ENCODE data around the gene C2orf49.

GRCh38 chr2:105299290-105299689, 38.0 kb upstream of the C2orf49 start:
- TF ChIP-seq CTCF (IDR thresholded peaks at IDR 0.05; ENCODE audit: poor library complexity) (no peak), EZH2 (IDR thresholded peaks at IDR 0.05; ENCODE audit: borderline replicate concordance) (no peak), EZH2phosphoT487 (IDR thresholded peaks at IDR 0.05; ENCODE audit: low read depth, severe bottlenecking, unreplicated experiment) (no peak)

Data from hepatocyte (in vitro differentiated cells).